DMS153 treated with DMSO at 0.1 percent for 48 hours (cell line): ENCODE measurements around the gene RELL2.

ENCODE experiments used
- DNase-seq: peaks from one replicate; lab custom pipeline; 2025; ENCODE audit not compliant: unreplicated experiment; lab: John Stamatoyannopoulos, UW

RELL2 gene

GRCh38 chr5:141649056-141649688 is 12.4 kb downstream of the RELL2 start:
- DNase-seq = no peak

GRCh38 chr5:141649972-141650371 is 13.2 kb downstream of the RELL2 start:
- DNase-seq = no peak

GRCh38 chr5:141650851-141651727 is 14.3 kb downstream of the RELL2 start, which contains the start of gene FCHSD1:
Gene FCHSD1, minus strand, starts transcription at chr5:141651418. Its CDS starts 50 bp downstream, at chr5:141651368.
- peak; percentile 20 for DNase-seq

GRCh38 chr5:141651728-141652105 is 14.9 kb downstream of the RELL2 start:
- no peak for DNase-seq

GRCh38 chr5:141654298-141654697 is 17.5 kb downstream of the RELL2 start:
- DNase-seq = no peak

- DNase-seq = no peak
These were observed 18.2 kb downstream of the RELL2 start for GRCh38 chr5:141655020-141655419.

GRCh38 chr5:141656396-141656795 is 19.6 kb downstream of the RELL2 start:
- DNase-seq = no peak

- no peak for DNase-seq
These were observed 20.6 kb downstream of the RELL2 start for GRCh38 chr5:141657404-141657803.

GRCh38 chr5:141657937-141658545 is 21.2 kb downstream of the RELL2 start:
- DNase-seq = no peak

- no peak for DNase-seq
These were observed 25.2 kb downstream of the RELL2 start for GRCh38 chr5:141662028-141662427.

GRCh38 chr5:141663506-141663905 is 26.7 kb downstream of the RELL2 start:
- no peak for DNase-seq

- peak; percentile 0 for DNase-seq
These were observed 28.1 kb downstream of the RELL2 start for GRCh38 chr5:141664733-141665461.

- no peak for DNase-seq
These were observed 29.5 kb downstream of the RELL2 start for GRCh38 chr5:141665995-141666940.

GRCh38 chr5:141668601-141669265 is 31.9 kb downstream of the RELL2 start:
- DNase-seq = no peak

- DNase-seq = no peak
These were observed 32.7 kb downstream of the RELL2 start for GRCh38 chr5:141669520-141669919.

GRCh38 chr5:141672071-141672840 is 35.5 kb downstream of the RELL2 start:
- DNase-seq = no peak

GRCh38 chr5:141672841-141673813 is 36.3 kb downstream of the RELL2 start:
- DNase-seq = no peak

- DNase-seq = no peak
These were observed 38.0 kb downstream of the RELL2 start for GRCh38 chr5:141674747-141675146.
